Stomach (tissue), 4 donors: ENCODE data around the gene TBCE.

Experiments used
- EP300 ChIP-seq: sonication (generic); formaldehyde crosslinking; IDR thresholded peaks from one replicate; pipeline ENCODE4 v1.6.1; 2017; ENCODE audit warnings: antibody characterized with exemption
- POLR2A ChIP-seq, 4 donors: fragments of 450-650 bp; IDR thresholded peaks; one replicate each; pipeline ENCODE4 v1.6.1; 2016; ENCODE audit warnings: antibody characterized with exemption in 4 of 4, control low read depth in 2 of 4, mild to moderate bottlenecking in 1 of 4, moderate library complexity in 1 of 4
- POLR2AphosphoS5 ChIP-seq, 3 donors: sonication (generic); formaldehyde crosslinking; IDR thresholded peaks; one replicate each; pipeline ENCODE4 v1.6.1; 2016; ENCODE audit warnings: antibody characterized with exemption in 3 of 3
- TF ChIP-seq, protein P1 (sequence below), 7 experiments: fragments of 450-650 bp in 4 of 7; fragments of 200-600 bp in 3 of 7; sonication (generic) in 3 of 7; IDR thresholded peaks; one replicate each; pipeline ENCODE4 v1.5.1; 2016 to 2019; ENCODE audit warnings: antibody characterized with exemption in 7 of 7, control low read depth in 2 of 7, mild to moderate bottlenecking in 1 of 7

DNA sequence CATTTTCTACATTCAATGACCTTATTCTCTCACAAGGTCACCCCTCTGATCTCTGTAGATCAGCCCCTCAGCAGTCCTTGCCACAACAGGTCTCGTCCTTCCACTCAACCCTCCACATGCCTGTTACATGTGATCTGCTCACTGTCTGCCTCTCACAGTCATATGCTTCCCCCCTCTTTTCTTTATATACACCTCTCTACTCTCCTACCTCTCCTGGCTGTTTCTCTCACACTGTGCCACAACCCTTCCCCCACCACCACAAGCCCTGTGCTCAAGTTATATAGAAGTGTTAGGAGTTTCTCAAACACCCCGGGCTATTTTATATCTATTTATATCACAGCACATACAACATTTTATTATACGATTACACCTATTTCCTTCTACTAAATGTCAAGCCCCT is 124.4 kb downstream of the TBCE start:
- TF ChIP-seq, protein P1, sequence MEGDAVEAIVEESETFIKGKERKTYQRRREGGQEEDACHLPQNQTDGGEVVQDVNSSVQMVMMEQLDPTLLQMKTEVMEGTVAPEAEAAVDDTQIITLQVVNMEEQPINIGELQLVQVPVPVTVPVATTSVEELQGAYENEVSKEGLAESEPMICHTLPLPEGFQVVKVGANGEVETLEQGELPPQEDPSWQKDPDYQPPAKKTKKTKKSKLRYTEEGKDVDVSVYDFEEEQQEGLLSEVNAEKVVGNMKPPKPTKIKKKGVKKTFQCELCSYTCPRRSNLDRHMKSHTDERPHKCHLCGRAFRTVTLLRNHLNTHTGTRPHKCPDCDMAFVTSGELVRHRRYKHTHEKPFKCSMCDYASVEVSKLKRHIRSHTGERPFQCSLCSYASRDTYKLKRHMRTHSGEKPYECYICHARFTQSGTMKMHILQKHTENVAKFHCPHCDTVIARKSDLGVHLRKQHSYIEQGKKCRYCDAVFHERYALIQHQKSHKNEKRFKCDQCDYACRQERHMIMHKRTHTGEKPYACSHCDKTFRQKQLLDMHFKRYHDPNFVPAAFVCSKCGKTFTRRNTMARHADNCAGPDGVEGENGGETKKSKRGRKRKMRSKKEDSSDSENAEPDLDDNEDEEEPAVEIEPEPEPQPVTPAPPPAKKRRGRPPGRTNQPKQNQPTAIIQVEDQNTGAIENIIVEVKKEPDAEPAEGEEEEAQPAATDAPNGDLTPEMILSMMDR (IDR thresholded peaks at IDR 0.05), result no peak
- TF ChIP-seq POLR2AphosphoS5 (IDR thresholded peaks at IDR 0.05) (no peak), EP300 (no peak), POLR2A (IDR thresholded peaks at IDR 0.05) (no peak)
